Retinal pigment epithelial cell (primary cell): ENCODE results near the gene ZCCHC24.

Source experiments
- DNase-seq: peaks from one replicate; pipeline ENCODE4 v3.0.0-alpha.2; 2010; ENCODE audit warnings: low read depth
- H3K4me3 ChIP-seq: 2 replicates; pipeline ENCODE4 v1.5.1; 2011; ENCODE audit warnings: mild to moderate bottlenecking, low read length, control low read depth, moderate library complexity
- CTCF ChIP-seq: conservative IDR thresholded peaks from 2 replicates; pipeline ENCODE4 v1.5.1; 2011; ENCODE audit warnings: low read depth, low read length, control low read depth, inconsistent platforms

ZCCHC24 gene

GRCh38 chr10:79391231-79392019 is 54.0 kb downstream of the ZCCHC24 start:
- H3K4me3 ChIP-seq, result no peak overlapping the region
- DNase-seq, result no peak

GRCh38 chr10:79390551-79391229 is 54.7 kb downstream of the ZCCHC24 start:
- DNase-seq, result no peak
- no peak for TF ChIP-seq CTCF

More at GRCh38 chr10:79391231-79392019, 54.0 kb downstream of the ZCCHC24 start:
- TF ChIP-seq CTCF, result no peak

GRCh38 chr10:79390057-79390456 is 55.4 kb downstream of the ZCCHC24 start:
- TF ChIP-seq CTCF, result no peak
- H3K4me3 ChIP-seq, result no peak overlapping the region
- DNase-seq, result no peak

More at GRCh38 chr10:79390551-79391229, 54.7 kb downstream of the ZCCHC24 start:
- H3K4me3 ChIP-seq, result no peak overlapping the region

- TF ChIP-seq CTCF, result no peak
- no peak for DNase-seq
- H3K4me3 ChIP-seq, result no peak overlapping the region
Observed at GRCh38 chr10:79387974-79388850, 57.2 kb downstream of the ZCCHC24 start.

- no peak overlapping the region for H3K4me3 ChIP-seq
- no peak for DNase-seq
- no peak for TF ChIP-seq CTCF
Observed at GRCh38 chr10:79387466-79387973, 57.9 kb downstream of the ZCCHC24 start.

GRCh38 chr10:79386637-79387465 is 58.6 kb downstream of the ZCCHC24 start:
- DNase-seq, result no peak
- TF ChIP-seq CTCF, result no peak
- H3K4me3 ChIP-seq, result no peak overlapping the region
